ENCODE data around the gene ARPC1B. TPM values are rescaled to one million over a fixed set of nuclear protein-coding genes. Genes with fewer than 3 reads are reported as not detected.
A peak's percentile ranks its signal among the peaks of the same experiment; 100 is the strongest.

The ARPC1B gene
- total and polyA plus RNA-seq, 2 donors (not counting 1 experiment from before 2014, with no cell fraction given): 142 to 563 TPM

GRCh38 chr7:99440195-99440594 lies 65.7 kb downstream of the ARPC1B start:
- Histone ChIP-seq H3K27ac (ENCODE audit: low read length in 2 of 2) (no peak overlapping the region), H3K79me2 (ENCODE audit: control insufficient read depth, insufficient read depth, low read length) (peaks cover 34% of the 10 kb centered on the region), H3K4me2 (replicated peaks; ENCODE audit: low read depth, low read length, poor library complexity, severe bottlenecking) (peak overlapping the region; percentile 97), H3K9me3 (ENCODE audit: control extremely low read depth in 1 of 3, control insufficient read depth in 2 of 3, insufficient read depth in 1 of 3, low read length in 2 of 3) (no peaks in the 10 kb centered on the region), H2AFZ (ENCODE audit: insufficient read depth, low read depth, low read length, poor library complexity, severe bottlenecking) (no peak overlapping the region), H3K4me3 (ENCODE audit: control extremely low read depth in 1 of 5, extremely low read depth in 1 of 5, insufficient read depth in 1 of 5, low read depth in 2 of 5, low read length in 4 of 5) (no peak overlapping the region), H3K9ac (ENCODE audit: low read length) (no peak overlapping the region), H3K4me1 (ENCODE audit: control insufficient read depth in 2 of 2, insufficient read depth in 2 of 2, low read length in 2 of 2) (peaks cover 12 to 36% of the 10 kb centered on the region in 2 donors), H4K20me1 (ENCODE audit: control insufficient read depth, insufficient read depth, low read length, poor library complexity, severe bottlenecking) (peaks cover 10% of the 10 kb centered on the region), H3K36me3 (replicated peaks in 1 of 2; ENCODE audit: control extremely low read depth in 1 of 2, control insufficient read depth in 1 of 2, extremely low read depth in 1 of 2, insufficient read depth in 2 of 2, low read length in 1 of 2) (peaks cover 1 to 14% of the 10 kb centered on the region in 2 experiments), H3K27me3 (replicated peaks in 1 of 4; ENCODE audit: control extremely low read depth in 1 of 4, control insufficient read depth in 3 of 4, insufficient read depth in 4 of 4, low read length in 3 of 4) (no peaks in the 10 kb centered on the region)
- POLR2A ChIA-PET: interaction anchor here (0.7 kb wide), 1 partner anchor 47 kb away, joined by 8 read pairs; no protein-coding TSS in a partner anchor
- Mint-ChIP-seq H3K4me1 (peaks cover 36% of the 10 kb centered on the region), H3K4me3 (peak overlapping the region; percentile 97), H3K27me3 (no peaks in the 10 kb centered on the region), H3K27ac (peak overlapping the region; percentile 20), H3K9me3 (ENCODE audit: insufficient read depth) (no peaks in the 10 kb centered on the region)
- intact Hi-C loops (cut with micrococcal nuclease): no loop called here
- CTCF ChIA-PET: interaction anchor here (1.4 kb wide), 1 partner anchor 20 kb away, joined by 3 read pairs; no protein-coding TSS in a partner anchor
- WGBS (ENCODE audit: insufficient coverage): 90% methylated on average over 2 of the region's 9 CpGs
- DNase-seq (no peak), ATAC-seq (ENCODE audit: low read depth) (no peak)
- no peak for TF ChIP-seq EZH2 (IDR thresholded peaks at IDR 0.05; ENCODE audit: borderline replicate concordance, insufficient read depth, low read depth, low read length, poor library complexity, severe bottlenecking)
- no peak for TF ChIP-seq CTCF (IDR thresholded peaks at IDR 0.05)

Other genes starting within 250 kb of the ARPC1B start
- 27.1 and 28.6 TPM in 2 replicates for gene SMURF1, start 230.6 kb upstream of the ARPC1B start, total RNA-seq
- 7.5 and 11.6 TPM in 2 replicates for gene SMURF1, start 230.6 kb upstream of the ARPC1B start, polyA plus RNA-seq
- not detected in 2 replicates for gene KPNA7, start 166.6 kb upstream of the ARPC1B start, total RNA-seq
- not detected in 2 replicates for gene KPNA7, start 166.6 kb upstream of the ARPC1B start, polyA plus RNA-seq
- not detected in 2 replicates for gene MYH16, start 101.9 kb upstream of the ARPC1B start, total RNA-seq
- gene MYH16, start 101.9 kb upstream of the ARPC1B start, polyA plus RNA-seq: not detected in 2 replicates
- 41.7 and 47.8 TPM in 2 replicates for gene ARPC1A, start 48.8 kb upstream of the ARPC1B start, total RNA-seq
- 35.0 and 45.5 TPM in 2 replicates for gene ARPC1A, start 48.8 kb upstream of the ARPC1B start, polyA plus RNA-seq
- 60.4 and 61.7 TPM in 2 replicates for gene PDAP1, start 33.9 kb downstream of the ARPC1B start, total RNA-seq
- gene PDAP1, start 33.9 kb downstream of the ARPC1B start, polyA plus RNA-seq: 19.2 and 51.5 TPM in 2 replicates
- gene BUD31, start 34.2 kb downstream of the ARPC1B start, total RNA-seq: 53.9 and 57.8 TPM in 2 replicates
- 69.4 and 118 TPM in 2 replicates for gene BUD31, start 34.2 kb downstream of the ARPC1B start, polyA plus RNA-seq
- 10.2 and 14.8 TPM in 2 replicates for gene PTCD1, start 64.1 kb downstream of the ARPC1B start, total RNA-seq
- gene PTCD1, start 64.1 kb downstream of the ARPC1B start, polyA plus RNA-seq: 8.5 and 9.7 TPM in 2 replicates
- gene CPSF4, start 64.2 kb downstream of the ARPC1B start, total RNA-seq: 60.0 and 63.2 TPM in 2 replicates
- 52.9 and 68.9 TPM in 2 replicates for gene CPSF4, start 64.2 kb downstream of the ARPC1B start, polyA plus RNA-seq
- gene ATP5MF, start 91.4 kb downstream of the ARPC1B start, total RNA-seq: 108 and 135 TPM in 2 replicates
- 835 and 963 TPM in 2 replicates for gene ATP5MF, start 91.4 kb downstream of the ARPC1B start, polyA plus RNA-seq
- 36.7 and 37.3 TPM in 2 replicates for gene ZNF789, start 98.2 kb downstream of the ARPC1B start, total RNA-seq
- 16.4 and 19.8 TPM in 2 replicates for gene ZNF789, start 98.2 kb downstream of the ARPC1B start, polyA plus RNA-seq
- 80.7 and 86.2 TPM in 2 replicates for gene ZNF394, start 125.6 kb downstream of the ARPC1B start, total RNA-seq
- 50.5 and 96.5 TPM in 2 replicates for gene ZNF394, start 125.6 kb downstream of the ARPC1B start, polyA plus RNA-seq
- 10.9 and 11.7 TPM in 2 replicates for gene ZKSCAN5, start 129.9 kb downstream of the ARPC1B start, total RNA-seq
- gene ZKSCAN5, start 129.9 kb downstream of the ARPC1B start, polyA plus RNA-seq: 3.1 and 3.3 TPM in 2 replicates
- 11.9 and 12.8 TPM in 2 replicates for gene FAM200A, start 177.4 kb downstream of the ARPC1B start, total RNA-seq
- gene FAM200A, start 177.4 kb downstream of the ARPC1B start, polyA plus RNA-seq: 1.6 and 2.1 TPM in 2 replicates
- 150 and 154 TPM in 2 replicates for gene ZNF655, start 183.9 kb downstream of the ARPC1B start, total RNA-seq
- 125 and 178 TPM in 2 replicates for gene ZNF655, start 183.9 kb downstream of the ARPC1B start, polyA plus RNA-seq
- gene TMEM225B, start 223.5 kb downstream of the ARPC1B start, total RNA-seq: 0.86 and 1.6 TPM in 2 replicates
- gene TMEM225B, start 223.5 kb downstream of the ARPC1B start, polyA plus RNA-seq: 0.61 and 0.95 TPM in 2 replicates
- 37.1 and 39.5 TPM in 2 replicates for gene ZSCAN25, start 242.2 kb downstream of the ARPC1B start, total RNA-seq
- 11.8 and 14.7 TPM in 2 replicates for gene ZSCAN25, start 242.2 kb downstream of the ARPC1B start, polyA plus RNA-seq

All from B cell (primary cell).